SH-SY5Y (cell line): ENCODE results near the gene PHC2.

Experiments
- GATA2 ChIP-seq: IDR thresholded peaks from 2 replicates; pipeline ENCODE4 v1.6.1; 2011; ENCODE audit warnings: mild to moderate bottlenecking, low read depth, low read length
- GATA3 ChIP-seq: IDR thresholded peaks from 2 replicates; pipeline ENCODE4 v1.6.1; 2011; ENCODE audit warnings: low read depth, mild to moderate bottlenecking, low read length, moderate library complexity

- TF ChIP-seq GATA3 = no peak
- no peak for TF ChIP-seq GATA2
Measured at GRCh38 chr1:33454646-33455282, 23.9 kb upstream of the PHC2 start.
